GM12875 (cell line): ENCODE measurements around the gene ENGASE.
"Not testable (repeated sequence)": the region's sequence is repeated elsewhere in the genome, so short reads cannot be mapped to it uniquely, and the experiment has no call there.

Experiments
- H3K4me3 ChIP-seq: one replicate; pipeline ENCODE4 v1.5.1; 2011; ENCODE audit warnings: low read depth, low read length, control low read depth
- TF ChIP-seq, protein P1 (sequence below): IDR thresholded peaks from 2 replicates; pipeline ENCODE4 v1.5.1; 2011; ENCODE audit warnings: low read depth, mild to moderate bottlenecking, control low read depth, inconsistent platforms, low read length, moderate library complexity, borderline replicate concordance; ENCODE audit not compliant: insufficient read depth

Gene ENGASE

DNA sequence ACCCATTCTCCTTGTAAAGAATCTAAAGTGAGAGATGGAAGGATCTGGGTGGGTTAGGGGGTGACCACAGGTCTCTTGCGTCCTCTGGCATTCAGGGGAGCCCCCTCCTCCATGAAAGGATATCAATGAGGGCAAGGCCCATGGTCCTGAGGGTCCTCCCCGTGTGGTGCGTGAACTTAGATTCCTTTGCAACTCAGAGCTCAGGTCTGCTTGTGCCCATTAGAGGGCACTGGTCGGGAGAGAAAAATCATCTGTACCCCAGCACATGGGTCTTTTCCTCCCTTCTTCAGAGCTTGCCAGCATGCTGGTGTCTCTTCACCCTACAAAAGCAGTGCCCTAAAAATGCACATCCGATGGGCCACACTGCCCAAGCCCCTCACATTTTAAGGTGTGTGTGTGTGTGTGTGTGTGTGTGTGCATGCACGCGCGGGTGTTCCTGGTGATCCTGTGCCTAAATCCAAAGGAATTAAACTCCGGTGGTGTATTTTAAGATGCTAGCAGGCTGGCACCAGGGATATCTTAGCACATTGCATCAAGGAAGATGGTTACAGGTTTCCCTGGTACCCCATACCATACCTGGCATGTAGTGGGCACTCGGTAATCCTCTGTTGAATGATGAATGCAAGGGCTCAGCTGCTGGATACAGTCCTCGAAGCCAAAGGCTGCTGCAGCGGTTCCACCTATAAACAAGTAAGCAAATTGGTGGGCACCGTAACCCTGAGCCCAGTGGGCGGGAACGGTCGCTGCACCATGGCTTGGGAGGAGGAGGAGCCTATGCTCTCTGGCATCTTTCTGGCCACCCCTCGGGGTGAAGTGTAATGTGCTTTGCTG is 45.9 kb upstream of the ENGASE start:
- TF ChIP-seq, protein P1, sequence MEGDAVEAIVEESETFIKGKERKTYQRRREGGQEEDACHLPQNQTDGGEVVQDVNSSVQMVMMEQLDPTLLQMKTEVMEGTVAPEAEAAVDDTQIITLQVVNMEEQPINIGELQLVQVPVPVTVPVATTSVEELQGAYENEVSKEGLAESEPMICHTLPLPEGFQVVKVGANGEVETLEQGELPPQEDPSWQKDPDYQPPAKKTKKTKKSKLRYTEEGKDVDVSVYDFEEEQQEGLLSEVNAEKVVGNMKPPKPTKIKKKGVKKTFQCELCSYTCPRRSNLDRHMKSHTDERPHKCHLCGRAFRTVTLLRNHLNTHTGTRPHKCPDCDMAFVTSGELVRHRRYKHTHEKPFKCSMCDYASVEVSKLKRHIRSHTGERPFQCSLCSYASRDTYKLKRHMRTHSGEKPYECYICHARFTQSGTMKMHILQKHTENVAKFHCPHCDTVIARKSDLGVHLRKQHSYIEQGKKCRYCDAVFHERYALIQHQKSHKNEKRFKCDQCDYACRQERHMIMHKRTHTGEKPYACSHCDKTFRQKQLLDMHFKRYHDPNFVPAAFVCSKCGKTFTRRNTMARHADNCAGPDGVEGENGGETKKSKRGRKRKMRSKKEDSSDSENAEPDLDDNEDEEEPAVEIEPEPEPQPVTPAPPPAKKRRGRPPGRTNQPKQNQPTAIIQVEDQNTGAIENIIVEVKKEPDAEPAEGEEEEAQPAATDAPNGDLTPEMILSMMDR, result no peak
- H3K4me3 ChIP-seq, result no peak overlapping the region

DNA sequence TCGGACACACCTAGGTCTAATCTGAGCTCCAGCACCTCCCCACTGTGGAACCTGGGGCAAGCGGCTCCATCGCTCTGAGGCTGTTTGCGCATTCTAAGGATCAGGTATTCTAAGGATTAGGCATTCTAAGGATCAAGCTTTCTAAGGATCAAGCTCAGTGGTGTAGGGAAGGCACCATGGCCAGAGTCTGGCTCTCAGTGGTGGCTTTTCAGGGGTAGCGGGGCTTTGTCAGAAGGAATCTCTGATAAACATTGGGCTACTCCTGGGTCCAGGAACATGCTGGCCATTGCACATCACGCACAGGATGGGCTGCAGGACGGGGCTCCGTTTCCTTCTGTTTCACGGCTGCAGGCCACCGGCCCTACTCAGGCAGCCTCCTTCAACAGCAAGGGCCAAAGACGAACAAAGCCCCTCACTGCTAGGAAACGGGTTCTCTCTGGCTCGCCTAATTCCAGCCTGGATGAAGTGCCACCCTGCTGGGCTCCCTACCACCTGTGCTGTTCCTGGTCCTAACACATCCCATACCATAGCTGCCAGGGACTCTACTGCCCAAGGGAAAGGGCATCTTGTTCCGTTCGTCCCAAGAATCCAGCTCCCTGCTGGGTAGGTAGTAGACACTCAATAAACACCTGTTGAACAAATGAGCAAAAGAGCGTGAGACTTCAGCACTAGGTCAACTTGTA is 45.2 kb upstream of the ENGASE start:
- TF ChIP-seq, protein P1, result no peak
- no peak overlapping the region for H3K4me3 ChIP-seq

DNA sequence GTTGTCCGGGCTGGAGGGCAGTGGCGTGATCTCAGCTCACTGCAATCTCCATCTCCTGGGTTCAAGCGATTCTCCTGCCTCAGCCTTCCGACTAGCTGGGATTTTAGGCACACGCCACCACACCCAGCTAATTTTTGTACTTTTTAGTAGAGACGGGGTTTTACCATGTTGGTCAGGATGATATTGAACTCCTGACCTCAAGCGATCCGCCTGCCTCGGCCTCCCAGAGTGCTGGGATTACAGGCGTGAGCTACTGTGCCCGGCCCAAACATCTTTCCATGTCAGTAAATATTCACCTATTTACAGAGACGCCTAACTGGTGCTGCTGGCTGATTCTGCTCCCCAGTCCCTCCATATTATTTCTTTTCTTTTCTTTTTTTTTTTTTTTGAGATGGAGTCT is 44.0 kb upstream of the ENGASE start:
- not testable (repeated sequence) for H3K4me3 ChIP-seq

DNA sequence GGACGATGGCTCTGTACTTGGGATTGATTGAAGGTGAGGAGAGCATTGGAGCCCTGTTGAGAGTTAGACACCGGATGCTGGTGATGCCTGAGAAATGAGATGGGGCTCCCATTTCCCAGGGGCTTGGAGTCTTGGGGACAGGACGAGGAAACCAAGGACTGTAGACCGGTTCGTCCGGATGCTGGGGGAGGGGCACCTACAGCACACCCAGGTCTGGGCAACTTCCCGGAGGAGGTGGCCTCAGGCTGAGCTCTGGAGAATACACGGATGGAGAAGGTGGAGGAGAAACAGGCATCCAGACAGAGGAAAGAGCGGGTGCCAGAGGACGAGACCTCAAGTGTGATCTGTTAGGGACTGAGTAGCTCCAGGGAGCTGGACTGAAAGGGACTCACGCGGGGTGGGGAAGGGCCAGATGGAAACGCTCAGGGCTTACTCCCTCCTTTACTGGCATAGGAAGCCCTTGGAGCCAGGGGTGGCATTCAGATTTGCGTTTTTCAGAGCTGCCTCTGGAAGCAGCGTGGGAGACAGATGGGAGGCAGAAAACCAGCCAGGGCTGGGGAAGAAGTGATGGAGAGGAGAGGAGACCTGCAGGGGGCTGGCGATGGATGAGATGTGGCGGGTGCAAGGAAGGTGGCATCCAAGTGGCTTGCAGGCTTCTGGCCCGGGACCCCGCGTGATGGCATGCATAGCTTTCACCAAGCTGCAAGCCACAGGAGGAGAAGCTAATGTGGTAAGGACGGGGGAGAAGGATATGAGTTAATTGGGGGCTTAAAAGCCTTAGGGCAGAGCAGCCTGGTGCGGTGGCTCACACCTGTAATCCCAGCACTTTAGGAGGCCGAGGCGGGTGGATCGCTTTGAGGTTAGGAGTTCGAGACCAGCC is 42.4 kb upstream of the ENGASE start:
- no peak overlapping the region for H3K4me3 ChIP-seq
- TF ChIP-seq, protein P1, result no peak

DNA sequence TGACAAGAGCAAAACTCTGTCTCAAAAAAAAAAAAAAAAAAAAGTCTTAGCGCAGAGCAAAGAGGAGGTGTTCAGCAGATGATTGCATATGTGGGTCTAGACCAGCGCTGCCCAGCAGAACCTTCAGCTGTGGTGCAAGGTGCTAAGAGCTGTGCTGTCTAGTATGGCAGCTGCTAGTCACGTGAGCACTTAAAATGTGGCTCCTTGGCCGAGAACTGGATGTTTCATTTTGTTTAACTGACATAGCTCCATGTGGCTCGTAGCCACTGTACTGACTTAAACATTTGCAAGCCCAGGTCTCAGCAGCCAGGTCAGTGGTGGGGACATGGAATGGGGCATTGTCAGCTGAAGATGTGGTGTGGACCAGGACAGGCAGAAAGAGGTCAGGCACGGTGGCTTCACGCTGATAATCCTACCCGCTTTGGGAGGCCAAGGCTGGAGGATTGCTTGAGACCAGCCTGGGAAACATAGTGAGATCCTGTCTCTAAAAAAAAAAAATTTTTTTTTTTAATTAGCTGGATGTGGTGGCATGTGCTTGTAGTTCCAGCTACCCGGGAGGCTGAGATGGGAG is 41.5 kb upstream of the ENGASE start:
- TF ChIP-seq, protein P1, result no peak

DNA sequence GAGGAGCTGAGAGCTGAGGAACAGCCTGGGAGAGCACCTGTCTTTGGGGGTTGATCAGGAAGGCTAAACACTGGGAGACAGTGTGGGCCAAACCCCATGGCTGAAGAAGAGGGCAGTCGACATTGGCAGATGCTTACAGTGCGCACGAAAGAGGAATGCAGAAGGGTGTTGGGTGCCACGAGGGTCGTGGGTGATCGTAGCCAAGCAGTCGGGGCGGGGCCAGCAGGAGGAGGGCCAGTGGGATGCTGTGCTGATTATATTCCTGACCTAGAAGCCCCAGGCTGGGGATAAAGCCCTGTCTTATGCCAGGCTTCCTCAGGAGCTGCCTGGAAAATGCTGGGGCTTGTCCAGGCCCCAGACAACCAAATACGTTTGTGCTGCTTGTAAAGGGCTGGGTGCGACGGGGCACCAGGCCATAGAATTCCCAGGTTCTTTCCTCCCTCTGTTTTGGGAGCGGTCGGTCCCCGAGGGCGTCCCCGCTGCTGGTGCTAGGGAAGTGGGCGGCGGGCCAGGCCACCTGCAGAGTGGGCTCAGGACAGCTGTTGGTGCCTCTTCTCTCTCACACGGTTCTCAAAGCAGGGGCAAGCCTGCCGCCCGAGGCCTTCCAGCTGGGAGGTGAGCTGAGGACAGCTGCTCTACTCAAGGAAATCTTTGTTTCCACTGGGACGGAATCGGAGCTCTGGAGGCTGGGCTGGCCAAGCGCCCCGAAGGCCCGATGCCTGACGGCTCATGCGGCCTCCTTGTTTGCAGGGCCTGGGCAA is 40.7 kb upstream of the ENGASE start:
- TF ChIP-seq, protein P1, result no peak
- no peak overlapping the region for H3K4me3 ChIP-seq

More for the DNA sequence above, 41.5 kb upstream of the ENGASE start:
- no peak overlapping the region for H3K4me3 ChIP-seq
